HepG2 (cell line): ENCODE results near the gene PCGF6. TPM values are rescaled to one million over a fixed set of nuclear protein-coding genes. Genes with fewer than 3 reads are reported as not detected.

ENCODE experiments used
- ATAC-seq: fragments of 200-7000 bp; cut with Tn5 transposase; 3 replicates; pipeline ENCODE4 v1.9.1; 2020; ENCODE audit warnings: mild to moderate bottlenecking, moderate library complexity
- BruUV-seq: library from RNA; stranded (reverse); fragments of 400-500 nt; replicated peaks from 2 replicates; lab custom pipeline; 2021; lab: Mats Ljungman, UMichigan
- CTCF ChIA-PET: fragments of 300-600 bp; formaldehyde crosslinking; extraction: SDS; loops from one replicate; lab custom pipeline; 2021; ENCODE audit warnings: low total read pairs, inconsistent platforms, low intra/inter-chr PET ratio; lab: Yijun Ruan, JAX
- POLR2A ChIA-PET: fragments of 350-600 bp; sonication (Branson Sonifier 250); formaldehyde crosslinking; loops from one replicate; lab custom pipeline; 2020; ENCODE audit warnings: antibody characterized with exemption, inconsistent platforms; lab: Yijun Ruan, JAX
- DNase-seq: peaks from one replicate; pipeline ENCODE4 v3.0.0-alpha.2; 2015; ENCODE audit warnings: low spot score
- FAIRE-seq: peaks from 3 replicates; lab custom pipeline; 2011; peaks lifted over from hg19 to GRCh38; lab: Jason Lieb, UNC
- H2AFZ ChIP-seq: one replicate; pipeline ENCODE4 v1.6.1; 2011; ENCODE audit warnings: low read length, inconsistent platforms
- H3K27ac ChIP-seq: fragments of 300-600 bp; 3 replicates; pipeline ENCODE4 v1.8.0; 2011; ENCODE audit warnings: mixed run types, mild to moderate bottlenecking, mixed read lengths, low read length, inconsistent platforms; ENCODE audit not compliant: insufficient read depth; ENCODE audit errors: extremely low read length
- H3K27me3 ChIP-seq, 2 experiments: fragments of 200-600 bp in 1 of 2; 2 replicates in 1 of 2; 3 replicates in 1 of 2; pipeline versions ENCODE4 v1.6.0 to v1.8.0; 2011; ENCODE audit warnings: low read length in 2 of 2, mild to moderate bottlenecking in 2 of 2, moderate library complexity in 2 of 2, inconsistent platforms in 1 of 2; ENCODE audit not compliant: insufficient read depth in 2 of 2, control insufficient read depth in 1 of 2
- H3K36me3 ChIP-seq, 2 experiments: fragments of 200-600 bp in 1 of 2; replicated peaks in 1 of 2; 2 replicates in 1 of 2; 3 replicates in 1 of 2; pipeline versions ENCODE4 v1.5.1 to v1.8.0; 2011; ENCODE audit warnings: low read length in 2 of 2, inconsistent platforms in 1 of 2; ENCODE audit not compliant: insufficient read depth in 2 of 2, control insufficient read depth in 1 of 2
- H3K4me1 ChIP-seq: 2 replicates; pipeline ENCODE4 v1.5.1; 2012; ENCODE audit warnings: low read length, inconsistent platforms; ENCODE audit not compliant: insufficient read depth
- H3K4me2 ChIP-seq: 2 replicates; pipeline ENCODE4 v1.6.0; 2011; ENCODE audit warnings: low read depth, low read length, inconsistent platforms
- H3K4me3 ChIP-seq, 3 experiments: fragments of 200-600 bp in 1 of 3; sonication (generic), shearing (Covaris generic) in 1 of 3; replicated peaks in 1 of 3; 2 replicates each; pipeline ENCODE4 v1.5.1; 2011 to 2016; ENCODE audit warnings: low read length in 3 of 3, inconsistent platforms in 2 of 3, low read depth in 2 of 3, mild to moderate bottlenecking in 2 of 3, control low read depth in 1 of 3, mixed read lengths in 1 of 3; ENCODE audit not compliant: insufficient read depth in 1 of 3
- H3K79me2 ChIP-seq: one replicate; pipeline ENCODE4 v1.6.1; 2011; ENCODE audit warnings: low read length, inconsistent platforms; ENCODE audit not compliant: insufficient read depth
- H3K9ac ChIP-seq: 2 replicates; pipeline ENCODE4 v1.6.0; 2011; ENCODE audit warnings: mild to moderate bottlenecking, low read depth, low read length, inconsistent platforms; ENCODE audit not compliant: insufficient read depth
- H3K9me3 ChIP-seq: 2 replicates; pipeline ENCODE4 v1.5.1; 2012; ENCODE audit warnings: mild to moderate bottlenecking, low read length
- H4K20me1 ChIP-seq: 2 replicates; pipeline ENCODE4 v1.6.0; 2011; ENCODE audit warnings: inconsistent platforms, mild to moderate bottlenecking, low read length, moderate library complexity; ENCODE audit not compliant: insufficient read depth
- ASH2L ChIP-seq: fragments of 300-600, 200-600 bp; sonication (generic); IDR thresholded peaks from 2 replicates; pipeline ENCODE4 v1.7.0; 2017; ENCODE audit warnings: low read depth, mild to moderate bottlenecking, moderate library complexity, mixed read lengths, low read length; ENCODE audit not compliant: insufficient read length
- E2F2 ChIP-seq: sonication (generic); formaldehyde crosslinking; IDR thresholded peaks from 2 replicates; pipeline ENCODE4 v1.4.0; 2020; ENCODE audit warnings: missing genetic modification reagents, borderline replicate concordance
- EEA1 ChIP-seq: sonication (generic); formaldehyde crosslinking; IDR thresholded peaks from 2 replicates; pipeline ENCODE4 v1.5.1; 2020; ENCODE audit warnings: mild to moderate bottlenecking, missing genetic modification reagents, borderline replicate concordance
- GTF2F1 ChIP-seq: fragments of 150-350 bp; IDR thresholded peaks from 2 replicates; pipeline ENCODE4 v1.6.1; 2014; ENCODE audit warnings: low read length
- IRF2 ChIP-seq: IDR thresholded peaks from 2 replicates; pipeline ENCODE4 v1.6.1; 2018; ENCODE audit warnings: missing genetic modification reagents, missing compliant biosample characterization
- NKX3-1 ChIP-seq: sonication (generic); formaldehyde crosslinking; IDR thresholded peaks from 2 replicates; pipeline ENCODE4 v1.5.0; 2020; ENCODE audit warnings: missing genetic modification reagents
- NR2C2 ChIP-seq: sonication (generic); formaldehyde crosslinking; IDR thresholded peaks from 2 replicates; pipeline ENCODE4 v1.4.0; 2020; ENCODE audit warnings: missing genetic modification reagents, mild to moderate bottlenecking, moderate library complexity, borderline replicate concordance
- RARA ChIP-seq: IDR thresholded peaks from 2 replicates; pipeline ENCODE4 v1.6.1; 2016; ENCODE audit warnings: missing genetic modification reagents, missing compliant biosample characterization
- RNF219 ChIP-seq: sonication (generic); formaldehyde crosslinking; IDR thresholded peaks from 2 replicates; pipeline ENCODE4 v1.5.0; 2020; ENCODE audit warnings: mild to moderate bottlenecking, missing genetic modification reagents
- TFAP4 ChIP-seq: sonication (generic); IDR thresholded peaks from 2 replicates; pipeline ENCODE4 v1.6.1; 2016; ENCODE audit warnings: low read depth, borderline replicate concordance
- ZNF232 ChIP-seq: sonication (generic); formaldehyde crosslinking; IDR thresholded peaks from 2 replicates; pipeline ENCODE4 v1.4.0; 2020; ENCODE audit warnings: missing genetic modification reagents, borderline replicate concordance
- ZNF772 ChIP-seq: sonication (generic); formaldehyde crosslinking; IDR thresholded peaks from 2 replicates; pipeline ENCODE4 v1.5.0; 2020; ENCODE audit warnings: mild to moderate bottlenecking, missing genetic modification reagents
- WGBS: methylation state at CpG from one replicate; pipeline ENCODE4 v1.1.6; 2017; ENCODE audit warnings: low lambda C conversion rate; 5-methylcytosine and 5-hydroxymethylcytosine counted together
- in situ Hi-C: cut with HindIII; loops from 2 replicates; pipeline ENCODE4 v1.10.0; 2017; ENCODE audit warnings: low pct_unique_long_range_greater_than_20kb; ENCODE audit not compliant: extremely low pct_ligation_motif_present
- intact Hi-C: fragments of 100-400 bp; cut with micrococcal nuclease; formaldehyde crosslinking; loops from one replicate; pipeline ENCODE4 v1.10.0; 2022; ENCODE audit not compliant: unreplicated experiment
- polyA plus RNA-seq, 8 experiments: library from polyadenylated mRNA; depleted of rRNA in 3 of 8; stranded (reverse) in 7 of 8; unstranded in 1 of 8; fragments of >200 nt; fragmentation: Illumina TruSeq in 4 of 8; extraction: Trizol in 4 of 8; gene quantifications; 2 replicates each; pipeline versions ENCODE4 v1.2.1 to v1.2.3, GENCODE V29; 2011 to 2016; ENCODE audit warnings: low read depth in 4 of 8, missing spikeins in 1 of 8, mixed read lengths in 1 of 8; ENCODE audit not compliant: insufficient read depth in 1 of 8
- total RNA-seq, 5 experiments: library from RNA; depleted of rRNA; stranded (reverse); fragments of >200 nt; fragmentation: Illumina TruSeq; extraction: Trizol; gene quantifications; 2 replicates each; pipeline ENCODE4 v1.2.3, GENCODE V29; 2016; ENCODE audit warnings: low read depth in 1 of 5

The PCGF6 gene
- total and polyA plus RNA-seq, 2 of the 13 experiments (the other 11 are each of a cell fraction or from before 2014, with no cell fraction given): 5.2 to 19.4 TPM

DNA sequence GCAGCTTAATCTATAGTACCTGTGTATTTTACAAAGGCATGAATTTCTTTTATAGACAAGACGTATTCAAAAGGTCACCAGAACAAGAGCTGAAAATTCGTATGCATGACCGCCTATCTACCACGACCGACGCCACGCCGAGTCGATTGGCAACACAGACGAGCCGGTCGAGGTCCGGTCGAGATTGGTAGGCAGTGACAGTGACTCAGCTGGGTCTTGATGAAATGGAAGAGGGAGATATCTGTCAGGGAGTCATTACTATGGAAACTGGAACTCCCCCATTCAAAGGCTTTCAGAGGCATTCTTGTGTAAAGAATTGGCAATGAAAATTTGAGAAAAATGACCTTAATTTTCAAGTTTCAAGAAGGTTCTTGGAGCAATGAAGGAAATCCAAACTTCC, 43.2 kb upstream of the PCGF6 start (continued):
- TF ChIP-seq NKX3-1 (CRISPR knock-in tag): no peak

DNA sequence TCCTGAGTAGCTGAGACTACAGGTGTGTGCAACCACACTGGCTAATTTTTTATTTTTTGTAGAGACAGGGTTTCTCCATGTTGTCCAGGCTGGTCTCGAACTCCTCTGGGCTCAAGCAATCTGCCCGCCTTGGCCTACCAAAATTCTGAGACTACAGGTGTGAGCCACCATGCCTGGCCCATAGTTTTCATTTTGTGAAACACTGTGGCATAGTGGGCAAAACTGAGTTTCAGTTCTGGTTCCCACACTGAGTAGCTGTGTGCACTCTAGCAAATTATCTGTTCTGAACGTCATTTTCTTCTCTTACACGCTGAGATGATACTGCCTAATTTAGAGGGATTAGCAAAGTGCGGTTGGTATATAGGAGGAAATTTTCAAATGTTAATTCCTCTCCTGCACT, 31.8 kb upstream of the PCGF6 start:
- H3K4me3 ChIP-seq: no peak overlapping the region
- ATAC-seq: no peak
- CTCF ChIA-PET: no interaction called here
- BruUV-seq: no TSS peak
- intact Hi-C loops: no loop called here
- no peaks in the 10 kb centered on the region for H3K4me1 ChIP-seq
- H2AFZ ChIP-seq: no peak overlapping the region
- no peaks in the 10 kb centered on the region for H3K9me3 ChIP-seq
- WGBS: 97% methylated on average over 5 of the region's 5 CpGs
- H4K20me1 ChIP-seq: no peaks in the 10 kb centered on the region
- TF ChIP-seq ZNF772 (CRISPR knock-in tag) (no peak), E2F2 (CRISPR knock-in tag) (no peak), TFAP4 (no peak), ASH2L (no peak), RARA (CRISPR knock-in tag) (no peak), IRF2 (CRISPR knock-in tag) (no peak), RNF219 (CRISPR knock-in tag) (no peak), ZNF232 (no peak), NR2C2 (CRISPR knock-in tag) (no peak), GTF2F1 (no peak), EEA1 (CRISPR knock-in tag) (no peak)
- in situ Hi-C loops: no loop called here
- H3K36me3 ChIP-seq: peaks cover 2 to 16% of the 10 kb centered on the region in 2 experiments; a peak in 3 of 5 replicates
- FAIRE-seq: no peak
- H3K27ac ChIP-seq: no peak overlapping the region
- no peak overlapping the region for H3K4me2 ChIP-seq
- POLR2A ChIA-PET: no interaction called here
- no peaks in the 10 kb centered on the region for H3K27me3 ChIP-seq
- no peak overlapping the region for H3K9ac ChIP-seq
- no peaks in the 10 kb centered on the region for H3K79me2 ChIP-seq
- no peak for DNase-seq
